Measurements from ENCODE around the gene HS3ST3B1. TPM values are rescaled to one million over a fixed set of nuclear protein-coding genes. Genes with fewer than 3 reads are reported as not detected.

HS3ST3B1 gene
- total and polyA plus RNA-seq, 2 of the 4 experiments (the other 2 are of a cell fraction) = 3.1 to 4.3 TPM

DNA sequence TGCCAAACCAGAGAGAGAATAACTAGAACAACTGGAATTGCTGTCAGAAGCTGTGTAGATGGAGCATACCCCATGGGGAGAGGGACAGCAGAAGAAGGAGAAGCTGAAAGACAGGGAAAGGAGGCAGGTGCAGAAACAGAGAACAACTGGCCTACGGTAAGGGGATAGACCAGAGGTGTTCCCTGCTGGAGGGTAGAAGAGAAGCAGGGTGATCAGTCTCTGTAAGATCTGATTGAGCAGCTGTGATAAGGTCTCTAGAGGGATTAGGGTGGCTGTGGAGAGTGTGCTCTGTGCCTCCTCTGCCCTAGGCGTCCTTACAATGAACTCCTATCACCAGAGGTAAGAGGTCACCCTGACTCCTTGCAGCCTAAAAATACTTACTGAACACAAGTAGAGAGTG is 30.4 kb upstream of the HS3ST3B1 start:
- no peak overlapping the region for H3K18ac ChIP-seq (ENCODE audit: low read depth, low read length)
- intact Hi-C loops (cut with micrococcal nuclease) = no loop called here
- no peak overlapping the region for H2BK120ac ChIP-seq (ENCODE audit: low read depth, low read length)
- ATAC-seq (ENCODE audit: low read depth) = no peak
- no peak overlapping the region for H2AK5ac ChIP-seq (ENCODE audit: low read depth, low read length)
- no peaks in the 10 kb centered on the region for H3K79me1 ChIP-seq (ENCODE audit: low read depth in 1 of 2, low read length in 2 of 2)
- CTCF ChIA-PET = interaction anchor here (0.6 kb wide), 1 partner anchor 385 kb away, joined by 3 read pairs; no protein-coding TSS in a partner anchor
- no peak overlapping the region for H2AFZ ChIP-seq (replicated peaks; ENCODE audit: low read length, poor library complexity)
- H3K14ac ChIP-seq (replicated peaks; ENCODE audit: low read depth, low read length) = no peak overlapping the region
- H3K4me1 ChIP-seq (ENCODE audit: control insufficient read depth, insufficient read depth, low read length) = no peaks in the 10 kb centered on the region
- no peaks in the 10 kb centered on the region for H3K9me1 ChIP-seq (ENCODE audit: insufficient read depth, low read length)
- H2BK5ac ChIP-seq (ENCODE audit: low read depth, low read length, poor library complexity, severe bottlenecking) = no peak overlapping the region
- H4K5ac ChIP-seq (ENCODE audit: low read depth, low read length) = no peak overlapping the region
- no peak overlapping the region for H3K23ac ChIP-seq (ENCODE audit: low read depth, low read length)
- H3K27ac ChIP-seq (ENCODE audit: insufficient read depth, low read length) = no peak overlapping the region
- no peaks in the 10 kb centered on the region for H4K20me1 ChIP-seq (ENCODE audit: insufficient read depth, low read length)
- no peak overlapping the region for H2AK9ac ChIP-seq (replicated peaks; ENCODE audit: low read depth, low read length, poor library complexity)
- no peak overlapping the region for H2BK20ac ChIP-seq (ENCODE audit: low read depth, low read length)
- H3K27me3 ChIP-seq (ENCODE audit: control insufficient read depth, insufficient read depth, low read length) = peaks cover 22% of the 10 kb centered on the region
- POLR2A ChIA-PET (ENCODE audit: unreplicated experiment) = no interaction called here
- H3K56ac ChIP-seq (ENCODE audit: extremely low read depth, insufficient read depth, low read length) = no peak overlapping the region
- TF ChIP-seq MAZ (IDR thresholded peaks at IDR 0.05; ENCODE audit: borderline replicate concordance, low read depth, low read length) (no peak), RCOR1 (IDR thresholded peaks at IDR 0.05; ENCODE audit: insufficient replicate concordance, low read length) (no peak), CHD1 (IDR thresholded peaks at IDR 0.05; ENCODE audit: low read depth, low read length) (no peak), FOS (IDR thresholded peaks at IDR 0.05; ENCODE audit: low read depth, low read length) (no peak), CEBPB (IDR thresholded peaks at IDR 0.05; ENCODE audit: low read depth, low read length) (no peak), RFX5 (IDR thresholded peaks at IDR 0.05; ENCODE audit: low read depth, low read length) (no peak), MAFK (IDR thresholded peaks at IDR 0.05; ENCODE audit: low read depth, low read length) (no peak)
- TF ChIP-seq, protein P1, sequence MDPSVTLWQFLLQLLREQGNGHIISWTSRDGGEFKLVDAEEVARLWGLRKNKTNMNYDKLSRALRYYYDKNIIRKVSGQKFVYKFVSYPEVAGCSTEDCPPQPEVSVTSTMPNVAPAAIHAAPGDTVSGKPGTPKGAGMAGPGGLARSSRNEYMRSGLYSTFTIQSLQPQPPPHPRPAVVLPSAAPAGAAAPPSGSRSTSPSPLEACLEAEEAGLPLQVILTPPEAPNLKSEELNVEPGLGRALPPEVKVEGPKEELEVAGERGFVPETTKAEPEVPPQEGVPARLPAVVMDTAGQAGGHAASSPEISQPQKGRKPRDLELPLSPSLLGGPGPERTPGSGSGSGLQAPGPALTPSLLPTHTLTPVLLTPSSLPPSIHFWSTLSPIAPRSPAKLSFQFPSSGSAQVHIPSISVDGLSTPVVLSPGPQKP (IDR thresholded peaks at IDR 0.05; ENCODE audit: borderline replicate concordance, low read depth, low read length) = no peak
- TF ChIP-seq, protein P2, sequence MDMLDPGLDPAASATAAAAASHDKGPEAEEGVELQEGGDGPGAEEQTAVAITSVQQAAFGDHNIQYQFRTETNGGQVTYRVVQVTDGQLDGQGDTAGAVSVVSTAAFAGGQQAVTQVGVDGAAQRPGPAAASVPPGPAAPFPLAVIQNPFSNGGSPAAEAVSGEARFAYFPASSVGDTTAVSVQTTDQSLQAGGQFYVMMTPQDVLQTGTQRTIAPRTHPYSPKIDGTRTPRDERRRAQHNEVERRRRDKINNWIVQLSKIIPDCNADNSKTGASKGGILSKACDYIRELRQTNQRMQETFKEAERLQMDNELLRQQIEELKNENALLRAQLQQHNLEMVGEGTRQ (IDR thresholded peaks at IDR 0.05; ENCODE audit: low read depth, low read length) = no peak
- WGBS, 2 experiments (ENCODE audit: extremely low coverage in 2 of 2, insufficient read length in 1 of 2) = no CpG with 5 or more reads among the region's 2 CpGs
- H3K9me3 ChIP-seq (ENCODE audit: control insufficient read depth, insufficient read depth, low read length) = no peaks in the 10 kb centered on the region
- H3K36me3 ChIP-seq (ENCODE audit: control insufficient read depth, insufficient read depth, low read length) = no peaks in the 10 kb centered on the region
- H2BK15ac ChIP-seq (ENCODE audit: low read depth, low read length) = no peak overlapping the region
- dilution Hi-C loops (cut with HindIII; ENCODE audit: low sequenced_read_pairs, unreplicated experiment) = no loop called here
- H4K91ac ChIP-seq (ENCODE audit: insufficient read depth, low read depth, low read length) = no peak overlapping the region
- no TSS peak for BruUV-seq (replicated peaks)
- H3K9ac ChIP-seq (ENCODE audit: low read depth, low read length) = no peak overlapping the region
- no peak overlapping the region for H3K4me2 ChIP-seq (ENCODE audit: low read depth, low read length)
- no peak for DNase-seq
- no peak overlapping the region for H4K8ac ChIP-seq (ENCODE audit: low read depth in 2 of 2, low read length in 2 of 2)
- no peak overlapping the region for H3K4me3 ChIP-seq (ENCODE audit: insufficient read depth, low read depth, low read length)
- in situ Hi-C loops (cut with MboI; ENCODE audit: low sequenced_read_pairs) = no loop called here
- no peak overlapping the region for H3K4ac ChIP-seq (ENCODE audit: low read depth, low read length)
